ENCODE measurements around the gene LTF.

DNA sequence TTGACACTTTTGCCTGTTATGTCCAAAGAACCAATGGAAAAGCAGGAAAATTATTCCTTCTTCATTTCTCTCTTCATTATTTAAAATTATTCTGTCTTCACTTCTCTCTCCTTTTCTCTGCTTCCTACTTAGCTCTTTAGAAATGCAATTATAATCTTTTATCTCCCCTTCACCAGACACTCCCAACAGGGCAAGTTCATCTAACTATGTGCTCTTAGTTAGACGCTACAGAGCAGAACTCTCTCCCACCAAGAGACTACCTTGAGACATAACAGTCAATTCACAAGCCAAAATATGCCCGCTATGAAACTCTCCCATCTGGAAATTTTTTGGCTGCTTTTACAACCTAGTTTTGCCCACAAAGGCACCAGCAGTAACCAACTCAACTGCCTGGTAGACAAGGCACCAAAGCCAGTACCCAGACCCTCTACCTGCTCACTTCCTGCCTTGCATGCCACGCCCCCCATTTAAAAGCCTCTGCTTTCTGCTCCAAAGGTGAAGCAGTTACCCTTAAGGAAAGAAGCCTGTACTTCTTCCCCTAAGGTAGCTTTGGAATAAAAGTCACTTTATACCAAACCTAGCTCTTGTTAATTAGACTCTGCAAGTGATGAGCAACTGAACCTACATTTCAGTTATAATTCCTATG, 29.5 kb downstream of the LTF start:
- TF ChIP-seq, protein P1, sequence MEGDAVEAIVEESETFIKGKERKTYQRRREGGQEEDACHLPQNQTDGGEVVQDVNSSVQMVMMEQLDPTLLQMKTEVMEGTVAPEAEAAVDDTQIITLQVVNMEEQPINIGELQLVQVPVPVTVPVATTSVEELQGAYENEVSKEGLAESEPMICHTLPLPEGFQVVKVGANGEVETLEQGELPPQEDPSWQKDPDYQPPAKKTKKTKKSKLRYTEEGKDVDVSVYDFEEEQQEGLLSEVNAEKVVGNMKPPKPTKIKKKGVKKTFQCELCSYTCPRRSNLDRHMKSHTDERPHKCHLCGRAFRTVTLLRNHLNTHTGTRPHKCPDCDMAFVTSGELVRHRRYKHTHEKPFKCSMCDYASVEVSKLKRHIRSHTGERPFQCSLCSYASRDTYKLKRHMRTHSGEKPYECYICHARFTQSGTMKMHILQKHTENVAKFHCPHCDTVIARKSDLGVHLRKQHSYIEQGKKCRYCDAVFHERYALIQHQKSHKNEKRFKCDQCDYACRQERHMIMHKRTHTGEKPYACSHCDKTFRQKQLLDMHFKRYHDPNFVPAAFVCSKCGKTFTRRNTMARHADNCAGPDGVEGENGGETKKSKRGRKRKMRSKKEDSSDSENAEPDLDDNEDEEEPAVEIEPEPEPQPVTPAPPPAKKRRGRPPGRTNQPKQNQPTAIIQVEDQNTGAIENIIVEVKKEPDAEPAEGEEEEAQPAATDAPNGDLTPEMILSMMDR (IDR thresholded peaks at IDR 0.05), result no peak
- no peak for TF ChIP-seq POLR2A (IDR thresholded peaks at IDR 0.05)

Measured in testis (tissue), 2 donors.